Mesothelial cell of epicardium (in vitro differentiated cells): ENCODE measurements around the gene TRIM7. TPM values are rescaled to one million over a fixed set of nuclear protein-coding genes. Genes with fewer than 3 reads are reported as not detected.

Experiments used
- DNase-seq, 2 experiments: peaks; one replicate each; pipeline ENCODE4 v3.0.0; 2021; ENCODE audit warnings: low spot score in 2 of 2; ENCODE audit not compliant: unreplicated experiment in 2 of 2
- H3K27ac Mint-ChIP-seq: 2 replicates; pipeline ENCODE4 v1.8.0; 2021; ENCODE audit warnings: mixed read lengths
- H3K27me3 Mint-ChIP-seq: 2 replicates; pipeline ENCODE4 v1.8.0; 2021; ENCODE audit warnings: low read depth, mixed read lengths
- H3K36me3 Mint-ChIP-seq: 2 replicates; pipeline ENCODE4 v1.8.0; 2021; ENCODE audit warnings: mixed read lengths
- H3K4me1 Mint-ChIP-seq: 2 replicates; pipeline ENCODE4 v1.8.0; 2021; ENCODE audit warnings: mixed read lengths
- H3K4me3 Mint-ChIP-seq: 2 replicates; pipeline ENCODE4 v1.8.0; 2021; ENCODE audit warnings: mild to moderate bottlenecking, moderate library complexity, mixed read lengths
- H3K9me3 Mint-ChIP-seq: 2 replicates; pipeline ENCODE4 v1.8.0; 2021; ENCODE audit warnings: mixed read lengths
- total RNA-seq: library from RNA; stranded (reverse); gene quantifications from 3 replicates; pipeline ENCODE4 v1.2.1, GENCODE V29; 2021
- TF ChIP-seq, protein P1 (sequence below): fragments of 200-600 bp; sonication (generic); IDR thresholded peaks from one replicate; pipeline ENCODE4 v1.5.0; 2021; ENCODE audit warnings: antibody characterized with exemption; ENCODE audit not compliant: unreplicated experiment

Gene TRIM7
- total RNA-seq, 1 donor from 2014 or later: 0.72 TPM

DNA sequence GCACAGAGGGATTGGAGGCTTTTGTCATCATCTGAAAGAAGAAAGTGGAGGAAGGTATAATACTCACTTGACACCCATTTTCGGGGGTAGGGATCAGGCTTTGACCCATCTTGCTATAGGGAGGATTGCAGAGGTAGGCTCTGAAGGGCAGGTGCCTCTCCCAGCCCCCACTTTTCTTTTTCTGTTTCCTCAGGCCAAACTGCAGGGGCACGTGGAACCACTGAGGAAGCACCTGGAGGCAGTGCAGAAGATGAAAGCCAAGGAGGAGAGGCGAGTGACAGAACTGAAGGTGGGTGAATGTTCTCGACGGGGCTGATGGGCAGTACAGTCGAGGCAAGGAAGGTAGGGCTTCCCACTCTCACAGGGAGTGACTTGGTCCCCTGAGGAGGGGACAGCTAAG lies 25.6 kb upstream of the TRIM7 start:
- TF ChIP-seq, protein P1, sequence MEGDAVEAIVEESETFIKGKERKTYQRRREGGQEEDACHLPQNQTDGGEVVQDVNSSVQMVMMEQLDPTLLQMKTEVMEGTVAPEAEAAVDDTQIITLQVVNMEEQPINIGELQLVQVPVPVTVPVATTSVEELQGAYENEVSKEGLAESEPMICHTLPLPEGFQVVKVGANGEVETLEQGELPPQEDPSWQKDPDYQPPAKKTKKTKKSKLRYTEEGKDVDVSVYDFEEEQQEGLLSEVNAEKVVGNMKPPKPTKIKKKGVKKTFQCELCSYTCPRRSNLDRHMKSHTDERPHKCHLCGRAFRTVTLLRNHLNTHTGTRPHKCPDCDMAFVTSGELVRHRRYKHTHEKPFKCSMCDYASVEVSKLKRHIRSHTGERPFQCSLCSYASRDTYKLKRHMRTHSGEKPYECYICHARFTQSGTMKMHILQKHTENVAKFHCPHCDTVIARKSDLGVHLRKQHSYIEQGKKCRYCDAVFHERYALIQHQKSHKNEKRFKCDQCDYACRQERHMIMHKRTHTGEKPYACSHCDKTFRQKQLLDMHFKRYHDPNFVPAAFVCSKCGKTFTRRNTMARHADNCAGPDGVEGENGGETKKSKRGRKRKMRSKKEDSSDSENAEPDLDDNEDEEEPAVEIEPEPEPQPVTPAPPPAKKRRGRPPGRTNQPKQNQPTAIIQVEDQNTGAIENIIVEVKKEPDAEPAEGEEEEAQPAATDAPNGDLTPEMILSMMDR: no peak
- DNase-seq: no peak
- Mint-ChIP-seq H3K4me1 (peaks cover 3% of the 10 kb centered on the region), H3K27ac (no peak overlapping the region), H3K9me3 (no peaks in the 10 kb centered on the region), H3K4me3 (no peak overlapping the region), H3K36me3 (peaks cover 21% of the 10 kb centered on the region), H3K27me3 (no peaks in the 10 kb centered on the region)

DNA sequence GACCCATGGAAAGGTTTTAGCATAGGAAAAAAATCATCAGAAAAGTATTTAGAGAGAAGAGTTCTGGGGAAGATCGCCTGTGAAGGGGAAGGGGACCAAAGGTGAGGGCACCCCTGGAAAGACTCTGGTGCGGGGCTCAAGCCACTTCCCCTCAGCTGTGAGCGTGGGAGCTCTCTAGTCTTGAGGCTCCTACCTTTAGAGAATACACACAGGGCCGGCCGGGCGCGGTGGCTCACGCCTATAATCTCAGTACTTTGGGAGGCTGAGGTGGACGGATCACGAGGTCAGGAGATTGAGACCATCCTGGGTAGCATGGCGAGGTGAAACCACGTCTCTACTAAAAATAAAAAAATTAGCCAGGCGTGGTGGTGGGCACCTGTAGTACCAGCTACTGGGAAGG lies 25.0 kb upstream of the TRIM7 start:
- H3K27me3 Mint-ChIP-seq: no peaks in the 10 kb centered on the region
- TF ChIP-seq, protein P1: no peak
- peaks cover 4% of the 10 kb centered on the region for H3K4me1 Mint-ChIP-seq
- H3K36me3 Mint-ChIP-seq: peaks cover 22% of the 10 kb centered on the region
- no peak overlapping the region for H3K4me3 Mint-ChIP-seq
- no peaks in the 10 kb centered on the region for H3K9me3 Mint-ChIP-seq
- no peak for DNase-seq
- H3K27ac Mint-ChIP-seq: no peak overlapping the region

DNA sequence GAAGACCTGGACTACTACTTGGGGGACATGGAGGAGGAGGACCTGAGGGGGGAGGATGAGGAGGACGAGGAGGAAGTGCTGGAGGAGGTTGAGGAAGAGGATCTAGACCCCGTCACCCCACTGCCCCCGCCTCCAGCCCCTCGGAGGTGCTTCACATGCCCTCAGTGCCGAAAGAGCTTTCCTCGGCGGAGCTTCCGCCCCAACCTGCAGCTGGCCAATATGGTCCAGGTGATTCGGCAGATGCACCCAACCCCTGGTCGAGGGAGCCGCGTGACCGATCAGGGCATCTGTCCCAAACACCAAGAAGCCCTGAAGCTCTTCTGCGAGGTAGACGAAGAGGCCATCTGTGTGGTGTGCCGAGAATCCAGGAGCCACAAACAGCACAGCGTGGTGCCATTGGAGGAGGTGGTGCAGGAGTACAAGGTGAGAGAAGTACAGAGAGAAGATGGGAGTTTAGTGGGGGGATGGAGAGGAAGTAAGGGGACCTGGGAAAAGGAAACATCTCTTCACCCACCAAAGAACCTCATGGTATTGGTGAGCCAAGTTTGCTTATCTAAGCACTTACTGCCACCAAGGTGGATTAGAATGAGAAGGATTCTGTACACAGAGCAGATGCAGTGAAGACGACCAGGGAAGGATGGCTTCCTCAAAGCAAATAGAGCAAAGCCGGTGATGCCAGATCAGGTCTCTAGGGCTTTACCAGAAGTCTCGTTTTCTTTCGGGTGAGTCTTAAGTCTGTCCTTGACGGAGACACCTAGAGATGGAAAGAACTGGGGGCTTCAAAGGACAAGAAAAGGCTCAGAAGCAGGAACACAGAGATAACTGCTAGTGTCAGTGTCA lies 19.6 kb upstream of the TRIM7 start:
- Mint-ChIP-seq H3K27me3 (peaks cover 2% of the 10 kb centered on the region), H3K27ac (peak overlapping the region; percentile 99), H3K9me3 (no peaks in the 10 kb centered on the region), H3K36me3 (peaks cover 5% of the 10 kb centered on the region), H3K4me1 (peaks cover 24% of the 10 kb centered on the region), H3K4me3 (peak overlapping the region; percentile 97)
- TF ChIP-seq, protein P1: no peak
- DNase-seq: no peak

DNA sequence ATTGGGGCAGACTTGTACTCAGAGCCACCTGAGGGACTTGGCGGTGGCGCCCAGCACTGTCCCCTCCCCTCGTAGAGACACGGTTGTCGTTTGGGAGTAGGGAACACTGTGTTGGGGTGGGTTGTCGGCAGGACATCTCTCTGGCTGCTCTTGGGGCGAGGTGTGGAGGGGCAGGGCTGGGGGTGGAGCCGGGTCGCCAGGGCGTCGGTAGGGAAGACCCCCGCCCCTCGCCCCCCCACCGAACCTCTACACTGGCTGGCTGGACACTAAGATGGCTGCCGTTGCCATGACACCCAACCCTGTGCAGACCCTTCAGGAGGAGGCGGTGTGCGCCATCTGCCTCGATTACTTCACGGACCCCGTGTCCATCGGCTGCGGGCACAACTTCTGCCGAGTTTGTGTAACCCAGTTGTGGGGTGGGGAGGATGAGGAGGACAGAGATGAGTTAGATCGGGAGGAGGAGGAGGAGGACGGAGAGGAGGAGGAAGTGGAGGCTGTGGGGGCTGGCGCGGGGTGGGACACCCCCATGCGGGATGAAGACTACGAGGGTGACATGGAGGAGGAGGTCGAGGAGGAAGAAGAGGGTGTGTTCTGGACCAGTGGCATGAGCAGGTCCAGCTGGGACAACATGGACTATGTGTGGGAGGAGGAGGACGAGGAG lies 18.9 kb upstream of the TRIM7 start:
- Mint-ChIP-seq H3K4me3 (peak overlapping the region; percentile 97), H3K9me3 (no peaks in the 10 kb centered on the region), H3K4me1 (peaks cover 24% of the 10 kb centered on the region), H3K27ac (peak overlapping the region; percentile 99), H3K36me3 (peaks cover 1% of the 10 kb centered on the region), H3K27me3 (peaks cover 2% of the 10 kb centered on the region)
- DNase-seq: peak; percentile 48 to 69
- TF ChIP-seq, protein P1: no peak

DNA sequence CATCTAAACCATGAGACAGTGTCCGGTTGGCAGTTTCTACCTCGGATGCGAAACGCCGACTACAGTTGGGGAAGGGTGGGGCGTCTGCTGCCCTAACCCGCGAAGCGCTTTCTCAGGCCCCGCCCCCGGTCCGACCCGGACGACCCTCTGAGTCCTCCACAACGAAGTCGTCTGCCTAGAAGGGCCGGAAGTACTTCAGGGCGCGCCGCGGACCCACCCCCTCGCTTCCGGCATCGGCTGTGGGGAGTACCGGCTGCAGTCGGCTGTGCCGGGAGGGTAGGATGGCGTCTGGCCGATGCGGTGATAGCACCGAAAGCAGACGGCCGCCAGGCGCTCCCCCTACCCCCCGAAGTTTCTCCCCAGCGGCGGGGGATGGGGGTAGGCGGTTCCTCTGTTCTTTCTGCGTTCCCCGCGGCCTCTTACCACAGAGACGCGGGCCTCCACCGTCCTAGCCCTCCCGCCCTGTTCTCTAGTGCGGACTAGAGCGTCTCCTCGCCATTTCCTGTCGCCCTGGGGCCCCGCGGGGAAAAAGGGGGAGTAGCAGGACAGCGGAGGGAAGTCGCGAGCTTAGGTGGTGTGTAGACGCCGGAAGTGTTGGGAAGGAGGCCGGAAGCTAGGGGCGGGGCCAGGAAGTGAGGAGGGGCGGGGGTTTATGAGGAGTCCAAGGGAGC lies 18.2 kb upstream of the TRIM7 start, which contains the start of gene TRIM41:
TSS of gene TRIM41 (plus strand) at position 224 of the 671 bp plus-strand sequence. CDS start 719 bp downstream, outside the sequence.
- TF ChIP-seq, protein P1: no peak
- peak; percentile 88 to 95 for DNase-seq

More for the DNA sequence above, 18.2 kb upstream of the TRIM7 start, which contains the start of gene TRIM41:
- Mint-ChIP-seq H3K9me3 (no peaks in the 10 kb centered on the region), H3K27me3 (peaks cover 3% of the 10 kb centered on the region), H3K4me3 (peak within 1 kb of the TSS; percentile 97), H3K36me3 (peaks cover 1% of the 10 kb centered on the region), H3K4me1 (peaks cover 24% of the 10 kb centered on the region), H3K27ac (peak within 1 kb of the TSS; percentile 99)
